Activated naive CD4-positive, alpha-beta T cell treated with Interleukin-2 at 50 U/mL for 16 hours (primary cell): ENCODE measurements around the gene GCK.

Experiments
- DNase-seq: peaks from one replicate; pipeline ENCODE4 v3.0.0-alpha.2; 2020

GCK gene

DNA sequence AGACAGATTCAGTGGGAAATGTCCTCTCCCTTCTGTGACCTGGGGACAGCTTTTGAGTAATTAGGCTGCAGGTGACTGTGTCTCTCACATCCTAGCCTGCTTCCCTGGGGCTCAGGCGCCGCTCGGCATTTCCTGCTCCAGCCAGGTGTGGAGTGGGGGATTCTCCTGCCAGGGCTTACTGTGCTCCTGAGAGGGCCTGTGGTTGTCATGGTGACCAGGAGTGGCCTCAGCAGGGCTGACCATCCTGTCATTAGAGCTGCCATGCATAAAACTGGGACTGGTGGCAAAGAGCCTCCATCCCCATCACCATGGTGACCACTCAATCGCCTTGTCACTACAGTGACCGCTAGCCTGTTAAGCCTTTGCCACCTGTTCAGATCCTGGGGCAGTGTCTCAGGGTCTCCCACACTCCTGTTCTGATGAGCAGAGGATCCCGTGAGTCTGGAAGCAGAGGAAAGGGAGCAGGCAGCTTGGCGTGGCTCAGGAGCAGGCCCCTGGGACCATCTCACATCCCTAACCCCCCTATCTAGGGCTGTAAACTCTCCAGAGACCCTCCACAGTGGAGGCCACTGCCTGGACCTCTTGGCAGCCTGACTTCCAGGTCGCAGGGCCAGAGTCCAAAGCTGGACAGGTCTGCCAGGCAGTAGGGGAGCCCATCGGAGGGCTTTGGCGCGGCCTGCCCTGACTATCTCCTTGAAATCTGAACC is at the start of gene GCK:
TSS of gene GCK (minus strand) at position 154 of the 707 bp plus-strand sequence. CDS start 486 bp downstream, outside the sequence.
- DNase-seq, result no peak

DNA sequence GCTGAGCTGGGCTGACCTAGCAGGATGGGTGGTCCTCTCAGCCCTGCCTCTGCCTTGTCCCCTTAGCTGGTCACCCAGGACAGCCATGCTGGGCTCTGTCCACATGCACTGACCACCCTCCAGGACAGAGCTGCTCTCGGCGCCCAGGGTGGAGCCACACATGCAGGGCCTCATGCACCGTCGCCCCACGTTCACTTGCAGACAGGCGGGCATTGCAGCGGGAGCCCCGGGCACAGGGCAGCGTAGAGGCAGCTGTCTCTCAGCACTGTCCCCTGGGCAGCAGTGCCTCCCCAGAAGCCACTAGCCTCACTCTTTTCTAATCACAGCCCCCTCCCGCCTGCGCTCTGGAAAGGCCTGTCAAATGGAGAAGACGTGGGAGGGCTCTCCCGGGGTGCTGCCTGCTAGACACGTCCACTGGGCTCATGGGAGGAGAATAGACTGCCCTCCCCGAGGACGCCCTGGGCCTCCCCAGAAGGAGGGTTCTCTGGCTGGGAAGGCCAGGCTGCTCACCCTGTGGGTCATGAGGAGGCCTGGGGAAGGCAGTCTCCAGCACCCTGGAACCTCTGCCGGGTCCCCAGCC is 49.0 kb upstream of the GCK start:
- no peak for DNase-seq

DNA sequence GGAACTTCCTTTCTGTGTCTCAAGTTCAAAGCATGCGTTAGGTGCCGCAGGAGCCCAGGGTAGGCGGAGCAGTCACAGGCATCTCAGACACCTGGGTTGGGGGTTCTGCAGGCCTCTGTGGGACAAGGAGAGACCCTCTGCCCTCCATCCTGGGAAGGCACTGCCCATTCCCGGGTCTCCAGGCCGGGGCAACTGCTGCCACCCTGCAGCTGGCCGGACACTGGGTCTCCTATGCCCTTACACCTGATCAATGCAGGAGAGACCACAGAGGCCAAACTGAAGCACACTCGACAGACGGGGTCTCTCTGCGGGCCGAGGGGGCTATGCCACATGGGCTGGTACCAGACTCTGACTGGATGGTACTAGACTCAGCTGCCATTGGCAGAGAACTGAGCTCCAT is 48.5 kb upstream of the GCK start:
- DNase-seq, result no peak

DNA sequence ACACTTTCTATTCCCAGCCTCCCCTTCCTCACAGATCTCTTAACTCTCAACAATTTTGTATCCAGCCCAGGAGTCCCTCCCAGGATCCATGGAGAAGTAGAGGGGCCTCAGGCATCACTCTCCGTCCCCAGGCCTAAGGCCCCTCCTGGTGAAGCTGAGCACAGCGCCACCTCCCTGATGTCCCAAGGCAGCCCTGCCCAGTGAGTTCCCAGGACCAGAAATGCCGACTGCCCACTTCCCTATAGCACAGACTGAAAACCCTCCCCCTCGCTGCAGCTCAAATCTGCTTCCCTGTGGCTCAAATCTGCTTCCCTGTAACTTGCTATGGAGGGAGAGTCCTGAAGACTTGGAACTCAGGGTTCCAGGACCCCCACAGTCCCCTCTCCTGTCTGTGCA is 47.1 kb upstream of the GCK start:
- DNase-seq, result no peak

DNA sequence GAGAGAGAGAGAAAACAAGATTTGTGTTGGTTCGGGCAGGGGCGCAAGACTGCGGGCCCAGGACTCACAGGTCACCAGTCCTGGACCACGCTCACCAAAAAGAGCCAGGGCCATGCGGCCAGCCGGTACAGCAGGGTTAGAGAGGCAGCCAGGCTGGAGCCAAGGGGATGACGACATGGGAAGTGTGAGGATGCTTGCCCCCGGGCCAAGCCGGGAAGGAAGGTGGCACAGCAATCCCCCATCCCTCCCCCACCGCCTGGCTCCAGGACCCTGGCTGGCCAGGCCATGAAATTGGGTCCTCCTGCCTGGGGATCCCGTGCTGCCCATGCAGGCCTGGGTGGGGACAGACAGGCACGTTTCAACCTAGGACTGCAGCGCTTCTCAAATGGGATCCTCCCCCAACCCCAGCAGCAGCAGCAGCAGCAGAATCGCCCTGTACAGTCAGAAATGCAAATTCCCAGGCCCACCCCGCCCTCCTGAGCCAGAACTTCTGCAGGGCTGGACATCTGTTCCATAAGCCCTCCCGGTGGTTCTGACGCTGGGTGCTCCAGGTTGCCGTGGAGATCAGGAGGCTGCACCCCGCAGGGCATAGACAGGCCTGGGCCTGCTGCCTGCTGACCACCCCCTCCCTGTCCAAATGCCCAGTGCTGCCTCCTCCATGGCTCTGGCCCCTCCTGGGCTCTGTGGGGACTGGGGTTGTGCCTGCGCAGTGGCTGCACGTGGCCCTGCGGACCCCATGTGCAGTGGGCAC is 46.5 kb upstream of the GCK start:
- no peak for DNase-seq

DNA sequence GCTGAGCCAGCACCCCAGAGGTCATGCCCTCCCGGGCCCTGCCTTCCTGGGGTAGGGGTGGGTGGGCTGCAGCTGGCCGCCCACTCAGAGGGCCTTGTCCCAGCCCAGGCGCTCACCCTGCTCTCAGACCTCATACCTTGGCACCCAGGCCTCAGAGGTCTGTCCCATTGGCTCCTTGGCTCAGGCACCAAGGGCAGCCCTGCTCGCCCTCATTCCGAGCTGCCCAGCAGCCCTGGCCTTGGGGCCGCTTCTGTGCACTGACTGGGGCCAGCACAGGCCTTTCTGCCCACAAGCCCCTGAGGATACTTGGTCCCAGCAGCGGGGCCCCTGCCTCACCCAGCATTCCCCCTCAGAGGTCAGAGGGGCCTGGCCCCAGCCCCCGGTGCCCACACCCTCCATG is 45.8 kb upstream of the GCK start:
- no peak for DNase-seq

DNA sequence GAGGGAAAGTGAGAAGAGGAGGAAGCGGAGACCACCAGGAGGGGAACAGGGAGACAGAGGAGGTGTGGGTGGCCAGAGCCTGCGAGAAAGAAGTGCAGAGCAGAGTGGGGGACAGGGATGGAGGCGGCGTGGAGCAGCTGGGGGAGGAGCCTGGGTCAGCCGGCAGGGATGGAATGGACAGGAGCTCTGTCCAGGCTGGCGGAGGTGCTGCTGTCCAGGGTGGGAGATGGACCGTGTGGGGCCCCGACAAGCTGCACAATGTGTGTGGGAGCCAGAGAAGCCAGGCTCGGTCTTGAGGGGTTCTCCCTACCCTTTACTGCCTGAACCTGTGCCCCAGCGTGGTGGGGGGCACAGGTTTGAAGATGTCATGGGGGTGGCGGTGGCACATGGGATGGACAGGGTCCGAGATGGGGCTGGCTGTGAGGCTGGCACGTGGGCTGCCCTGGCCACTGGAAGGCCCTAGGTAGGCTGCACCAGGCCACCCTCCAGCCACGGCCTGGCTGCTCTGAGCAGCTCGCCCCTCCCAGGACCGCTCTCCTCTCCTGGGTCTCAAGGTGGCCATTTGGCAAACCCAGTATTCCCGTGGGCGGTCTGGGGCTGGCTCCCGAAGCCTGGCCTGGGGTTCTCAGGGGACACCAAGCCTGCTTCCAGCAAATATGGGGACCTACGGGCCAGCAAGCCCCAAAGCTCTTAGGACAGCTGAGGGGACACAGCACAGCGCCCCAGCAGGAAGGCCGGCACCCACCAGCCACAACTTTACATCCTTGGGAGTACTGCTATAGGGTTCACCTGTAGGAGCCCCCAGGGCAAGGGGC is 43.9 kb upstream of the GCK start:
- no peak for DNase-seq

DNA sequence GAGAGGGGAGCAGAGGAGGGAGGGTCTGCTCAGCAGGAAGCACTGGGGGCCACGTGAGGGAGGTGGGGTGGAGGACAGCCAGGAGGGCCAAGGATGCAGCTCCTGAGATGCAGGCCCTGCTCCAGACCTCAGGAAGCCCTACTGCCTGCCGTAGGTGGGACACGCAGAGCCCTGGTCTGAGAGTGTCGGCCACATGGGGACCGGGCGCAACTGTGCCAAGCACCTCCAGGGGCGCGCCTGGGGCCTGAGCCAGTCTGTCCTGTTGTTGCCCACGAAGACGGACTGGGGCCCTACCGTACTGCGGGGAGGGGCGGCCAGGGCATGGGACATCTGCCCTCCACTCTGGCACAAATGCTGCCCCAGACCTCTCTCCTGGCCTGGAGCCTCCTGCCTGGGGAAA is 43.2 kb upstream of the GCK start:
- DNase-seq, result no peak

DNA sequence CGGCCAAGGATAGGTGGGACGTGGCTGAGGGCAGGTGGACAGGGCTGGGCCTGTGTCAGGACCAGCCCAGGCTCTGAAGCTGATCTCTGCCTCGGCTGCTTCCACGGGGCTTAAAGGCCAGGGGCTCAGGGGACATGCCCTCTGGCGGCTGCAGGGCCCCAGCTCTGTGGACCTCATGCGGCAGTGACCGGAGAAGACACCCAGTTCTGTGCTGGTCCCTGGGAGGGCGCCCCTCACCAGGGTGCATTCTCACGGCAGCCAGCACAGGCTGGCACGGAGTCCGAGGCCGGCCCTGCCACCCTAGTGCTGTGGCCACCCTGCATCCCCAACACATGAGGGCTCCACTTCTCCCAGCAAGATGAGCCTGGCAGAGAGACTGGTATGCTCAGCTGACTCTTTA is 41.8 kb upstream of the GCK start:
- no peak for DNase-seq

DNA sequence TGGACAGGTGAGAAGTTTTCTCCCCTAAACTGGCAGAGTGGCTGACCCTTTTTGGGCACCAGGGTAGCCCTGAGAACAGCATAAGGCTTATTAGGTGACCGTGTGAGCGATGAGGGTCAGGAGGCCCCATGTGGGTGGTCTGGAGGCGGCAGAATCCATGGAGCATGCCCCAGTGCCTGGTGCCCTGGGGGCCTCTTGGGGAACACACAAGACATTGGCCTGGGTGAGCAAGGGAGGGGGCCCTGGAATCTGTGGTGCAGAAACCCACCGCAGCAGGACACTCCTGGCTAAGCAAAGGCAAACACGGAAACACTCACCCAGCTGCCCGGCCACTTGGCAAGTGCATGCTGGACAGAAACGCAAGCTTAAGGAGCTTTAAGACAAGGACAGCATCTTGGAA is 41.0 kb upstream of the GCK start:
- no peak for DNase-seq

DNA sequence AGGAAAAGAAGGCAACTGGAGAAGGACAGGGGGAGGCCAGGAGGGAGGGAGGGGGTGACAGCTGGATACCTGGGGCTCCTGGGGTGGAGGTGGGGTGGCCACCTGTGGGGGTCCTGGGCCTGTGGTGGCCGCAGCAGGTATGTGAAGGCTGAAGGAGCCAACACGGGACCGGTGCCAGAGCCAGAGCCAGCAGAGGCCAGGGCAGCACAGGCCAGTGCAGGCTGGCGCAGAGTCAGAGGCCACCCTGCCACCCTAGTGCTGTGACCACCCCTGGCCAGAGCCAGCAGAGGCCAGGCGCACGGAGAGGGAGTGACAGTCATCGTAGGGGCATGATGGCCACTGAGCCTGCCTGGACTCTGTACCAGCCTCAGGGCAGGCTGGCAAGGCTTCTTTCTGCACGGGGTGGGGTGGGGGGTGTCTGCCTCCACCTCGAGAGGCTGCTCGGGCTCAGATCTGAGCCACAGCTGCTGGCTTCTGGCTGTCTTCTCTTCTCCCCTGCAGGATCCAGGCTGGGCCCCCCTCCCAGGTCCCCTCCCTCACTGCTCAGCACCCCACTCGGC is 40.4 kb upstream of the GCK start:
- DNase-seq, result no peak

DNA sequence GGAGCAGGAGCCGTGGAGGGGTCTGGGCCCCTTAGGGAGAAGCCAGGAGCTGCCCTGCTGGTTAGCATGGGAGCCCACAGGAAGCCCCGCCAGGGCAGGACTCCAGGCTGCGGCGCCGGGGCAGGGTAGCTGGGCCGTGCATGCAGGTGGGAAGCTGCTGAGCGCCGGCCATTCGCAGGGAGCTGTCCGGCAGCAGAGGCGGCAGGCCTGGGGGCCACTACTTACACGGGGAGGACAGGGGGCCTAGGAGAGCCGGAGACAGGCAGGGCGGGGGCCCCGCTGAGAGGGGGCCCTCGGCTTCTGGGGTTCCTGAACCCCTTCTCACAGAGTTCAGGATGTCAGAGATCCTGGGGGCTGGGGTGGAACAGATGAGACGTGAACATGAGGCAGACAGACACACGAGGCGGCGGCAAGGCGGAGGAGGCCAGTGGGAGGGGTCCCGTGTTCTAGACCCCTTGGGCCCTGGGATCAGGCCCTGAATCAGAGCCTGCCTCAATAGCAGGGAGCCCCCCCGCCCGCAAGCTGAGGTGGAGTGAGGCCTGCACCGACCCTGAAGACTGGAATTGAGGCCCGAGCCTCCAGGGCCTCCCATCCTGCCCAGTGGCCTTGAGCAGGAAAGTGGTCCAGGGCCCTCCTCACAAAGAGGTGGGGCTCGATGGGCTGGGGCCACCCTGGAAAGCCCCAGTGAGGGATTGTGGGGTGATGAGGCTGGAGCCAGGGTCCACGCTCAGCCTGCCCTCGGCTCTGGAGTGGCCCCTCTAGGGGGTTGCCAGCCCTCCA is 39.5 kb upstream of the GCK start:
- no peak for DNase-seq

DNA sequence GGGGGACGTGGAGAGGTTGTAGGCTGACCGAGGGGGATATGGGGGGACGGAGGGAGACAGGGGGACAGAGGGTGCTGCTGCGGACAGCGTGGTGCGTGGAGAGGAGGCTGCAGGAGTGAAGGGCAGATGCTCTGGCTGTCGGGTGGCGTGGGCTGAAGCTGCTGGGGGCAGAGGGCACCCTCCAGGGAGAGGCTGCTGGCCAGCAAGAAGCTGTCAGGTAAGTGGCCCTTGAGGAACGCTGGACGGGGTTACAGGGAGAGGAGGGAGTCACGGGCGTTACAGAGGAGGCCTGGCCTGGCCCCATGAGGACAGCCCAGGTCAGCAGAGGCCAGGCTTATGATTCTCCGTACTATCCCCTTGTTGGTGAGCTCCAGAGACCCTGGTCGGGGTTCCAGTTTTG is 38.7 kb upstream of the GCK start:
- DNase-seq, result no peak

DNA sequence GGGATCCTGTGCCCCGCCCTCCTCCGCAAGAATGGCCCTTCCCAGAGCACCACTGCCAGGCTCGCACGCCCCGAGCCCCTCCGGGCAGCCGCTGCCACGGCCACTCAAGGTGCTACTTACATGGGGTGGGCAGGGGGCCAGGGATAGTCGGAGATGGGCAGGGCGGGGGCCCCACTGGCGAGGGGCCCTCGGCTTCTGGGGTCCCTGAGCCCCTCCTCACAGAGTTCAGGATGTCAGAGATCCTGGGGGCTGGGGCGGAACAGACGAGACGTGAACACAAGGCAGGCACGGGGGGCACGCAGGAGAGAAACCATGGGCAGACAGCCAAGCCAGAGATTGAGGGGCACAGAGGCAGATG is 37.1 kb upstream of the GCK start:
- no peak for DNase-seq

DNA sequence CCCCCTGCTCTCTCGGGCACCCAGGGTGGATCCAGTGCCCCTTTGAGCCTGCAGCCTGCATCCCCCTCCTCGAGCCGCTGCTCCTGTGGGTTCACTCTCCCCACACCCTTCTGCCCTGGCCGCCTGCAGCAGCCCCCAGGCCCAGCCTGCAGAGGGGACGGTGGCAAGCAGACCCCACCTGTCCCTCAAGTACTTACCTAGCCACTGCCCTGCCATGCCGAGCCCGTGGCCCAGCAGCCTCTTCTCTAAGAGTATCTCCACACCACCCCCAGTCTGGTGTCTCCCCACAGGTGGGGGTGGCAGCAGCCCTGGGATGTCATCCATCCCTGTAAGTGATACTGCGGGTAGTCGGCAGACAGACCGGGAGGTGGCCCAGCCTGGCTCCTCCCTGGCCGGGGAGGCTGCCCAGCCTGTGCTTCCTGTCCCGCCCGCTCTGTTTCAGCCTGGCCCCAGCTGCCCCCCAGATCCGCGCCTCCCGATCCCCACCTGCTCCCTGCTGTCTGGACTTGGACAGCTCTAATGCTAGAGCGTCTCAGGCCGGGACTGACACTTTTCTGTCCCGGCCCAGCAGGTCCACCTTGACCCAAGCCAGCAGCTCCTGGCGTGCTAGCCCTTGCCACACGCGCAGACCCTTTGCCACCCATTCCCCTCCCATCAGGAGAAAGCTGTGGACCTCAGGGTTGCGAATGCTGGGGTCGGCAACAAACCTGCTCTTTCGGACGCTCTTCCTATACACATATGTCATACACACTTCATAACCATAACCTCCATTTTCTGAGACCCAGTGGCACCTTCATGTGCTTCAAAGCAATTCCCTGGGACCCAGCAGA is 36.5 kb upstream of the GCK start:
- DNase-seq, result no peak

DNA sequence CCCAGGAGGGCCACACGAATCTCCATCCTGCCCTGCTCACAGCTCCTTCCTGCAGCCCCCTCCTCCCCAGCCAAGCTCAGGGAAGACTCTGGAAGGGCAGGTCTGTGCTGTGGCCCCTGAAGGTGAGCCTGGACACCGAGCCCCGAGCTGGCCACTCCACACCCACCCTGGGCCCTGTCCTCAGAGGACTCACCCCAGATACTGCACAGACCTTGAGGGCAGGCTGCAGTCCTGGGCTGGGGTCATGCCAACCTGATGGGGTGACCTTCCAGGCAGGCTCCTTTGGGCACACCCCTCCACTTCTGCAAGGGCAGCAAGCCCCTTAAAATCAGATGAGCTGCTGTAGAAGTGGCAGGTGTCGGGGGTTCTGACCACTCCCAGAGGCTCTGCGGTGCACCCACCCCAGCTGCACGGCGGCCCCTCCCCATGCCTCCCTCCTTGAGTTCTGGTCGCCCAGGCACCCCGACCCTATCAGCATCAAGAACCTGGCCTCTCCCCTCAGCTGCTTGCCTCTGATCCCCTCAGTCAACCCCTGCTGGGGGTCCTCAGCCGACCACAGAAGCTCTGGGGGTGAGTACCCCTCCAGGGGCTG is 35.8 kb upstream of the GCK start:
- no peak for DNase-seq

DNA sequence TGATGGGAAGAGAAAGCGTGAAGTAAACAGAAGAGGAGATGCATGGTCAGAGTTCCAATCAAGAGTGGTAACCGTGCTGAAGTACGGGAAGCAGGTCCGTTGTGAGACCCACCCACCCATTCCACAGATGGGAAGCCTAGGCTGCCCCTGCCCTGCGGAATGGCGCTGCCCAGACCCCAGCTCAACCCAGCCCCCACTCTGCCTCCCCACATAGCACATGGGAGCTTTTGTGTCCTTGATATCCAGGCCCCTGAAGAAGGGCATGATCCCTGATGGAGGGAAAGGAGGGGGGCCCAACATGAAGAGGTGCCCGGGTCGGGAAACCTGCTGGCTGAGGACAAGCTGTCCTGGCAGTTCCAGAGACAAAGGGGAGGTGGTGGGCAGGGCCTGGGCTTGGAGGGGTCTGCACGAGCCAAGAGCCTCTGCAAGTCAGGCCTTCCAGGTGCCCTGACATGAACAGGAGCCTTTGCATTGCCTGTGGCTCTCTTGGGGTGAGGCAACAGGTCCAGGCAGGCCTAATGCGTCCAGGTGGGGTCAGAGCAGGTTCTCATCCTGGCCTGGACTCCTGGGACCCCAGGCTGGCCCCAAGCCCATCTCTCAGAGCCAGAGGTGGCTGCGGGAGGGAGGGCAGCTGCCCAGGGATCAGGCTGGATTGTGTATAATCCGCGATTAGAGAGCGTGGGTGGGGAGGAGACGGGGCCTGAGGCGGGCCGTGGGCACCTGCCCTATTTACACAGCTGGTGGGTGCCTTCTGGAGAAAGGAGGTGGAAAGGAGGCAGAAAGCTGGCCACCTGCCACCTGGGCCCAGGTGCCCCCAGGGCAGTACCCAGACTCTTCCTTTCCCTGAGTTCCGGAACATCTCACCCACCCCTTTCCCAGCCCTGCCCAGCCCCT is 35.1 kb upstream of the GCK start:
- no peak for DNase-seq

DNA sequence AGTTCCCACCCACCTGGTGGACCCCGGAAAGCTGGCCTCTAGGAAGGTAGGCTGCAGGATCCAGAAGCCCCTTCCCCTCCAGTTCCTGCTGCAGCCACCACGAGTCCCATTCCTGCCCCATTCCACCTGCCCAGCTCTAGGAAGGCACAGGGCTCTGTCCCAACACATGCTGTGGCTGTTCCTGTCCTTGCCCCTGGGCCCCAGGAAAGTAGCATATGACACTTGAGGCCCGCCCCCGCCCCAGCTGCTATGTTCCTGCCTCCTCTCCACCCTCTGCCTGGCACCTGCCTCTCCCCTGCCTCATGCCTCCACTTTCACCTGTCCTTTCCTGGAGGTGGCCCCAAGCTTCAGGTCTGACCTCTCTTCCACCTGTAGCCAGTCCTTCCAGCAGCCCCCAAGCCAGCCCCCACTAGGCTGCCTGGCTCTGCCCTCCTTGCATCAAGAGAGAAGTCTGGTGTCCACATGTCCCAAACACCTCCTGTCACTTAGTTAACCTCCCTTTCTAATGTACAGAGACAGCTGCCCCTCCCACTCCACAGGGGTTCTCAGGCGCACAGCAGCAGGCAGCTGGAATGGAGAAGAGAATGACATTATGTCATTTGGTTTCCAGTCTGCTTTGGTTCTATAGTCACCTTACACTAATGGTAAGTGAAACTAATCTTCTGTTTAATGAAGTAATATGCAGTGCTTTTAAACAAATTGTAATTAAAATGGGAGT is 34.3 kb upstream of the GCK start:
- no peak for DNase-seq

DNA sequence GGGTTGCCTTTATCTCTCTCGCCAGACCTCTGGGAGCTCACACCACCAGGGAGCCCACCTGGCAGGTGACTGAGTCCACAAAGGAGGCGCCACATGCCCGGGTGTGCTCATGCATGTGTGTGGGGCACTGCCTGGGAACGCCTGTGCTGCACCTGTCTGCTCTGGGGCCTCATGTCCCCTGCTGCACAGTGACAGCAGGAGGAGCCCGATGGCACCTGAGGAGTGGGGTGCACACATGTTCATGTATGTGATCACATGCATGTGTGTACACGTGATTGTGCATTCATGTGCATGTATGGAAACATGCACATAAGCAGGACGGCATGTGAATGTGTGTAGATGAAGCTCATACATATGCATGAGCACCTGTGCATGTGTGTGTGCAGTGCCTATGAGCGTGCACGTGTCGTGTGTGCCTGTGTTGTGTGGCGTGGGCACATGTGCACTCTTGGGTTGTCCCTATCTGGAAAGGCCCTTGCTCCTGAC is 33.6 kb upstream of the GCK start:
- no peak for DNase-seq
